HS-5 (cell line): ENCODE results near the gene HS1BP3.

Source experiments
- DNase-seq: peaks from one replicate; pipeline ENCODE4 v3.0.0-alpha.2; 2012; ENCODE audit warnings: low read depth

The HS1BP3 gene

GRCh38 chr2:20674974-20675679 is 24.2 kb upstream of the HS1BP3 start:
- DNase-seq: peak; percentile 61

- no peak for DNase-seq
These were observed 23.5 kb upstream of the HS1BP3 start for GRCh38 chr2:20674309-20674965.

GRCh38 chr2:20673686-20674308 is 22.9 kb upstream of the HS1BP3 start:
- no peak for DNase-seq

- no peak for DNase-seq
These were observed 21.5 kb upstream of the HS1BP3 start for GRCh38 chr2:20672201-20672951.

GRCh38 chr2:20671736-20672080 is 20.8 kb upstream of the HS1BP3 start:
- no peak for DNase-seq

- no peak for DNase-seq
These were observed 20.3 kb upstream of the HS1BP3 start for GRCh38 chr2:20671036-20671735.

GRCh38 chr2:20670315-20671035 is 19.6 kb upstream of the HS1BP3 start:
- no peak for DNase-seq

GRCh38 chr2:20669562-20670314 is 18.8 kb upstream of the HS1BP3 start:
- no peak for DNase-seq

- no peak for DNase-seq
These were observed 18.1 kb upstream of the HS1BP3 start for GRCh38 chr2:20668871-20669475.

- no peak for DNase-seq
These were observed 17.6 kb upstream of the HS1BP3 start for GRCh38 chr2:20668451-20668850.

- no peak for DNase-seq
These were observed 16.9 kb upstream of the HS1BP3 start for GRCh38 chr2:20667531-20668401.

- DNase-seq: no peak
These were observed 16.2 kb upstream of the HS1BP3 start for GRCh38 chr2:20667151-20667530.

GRCh38 chr2:20666304-20667150 is 15.6 kb upstream of the HS1BP3 start, which contains the start of gene GDF7:
Gene GDF7 (plus strand): TSS chr2:20667144. CDS start chr2:20667240, 96 bp downstream.
- DNase-seq: no peak

- DNase-seq: no peak
These were observed 15.1 kb upstream of the HS1BP3 start for GRCh38 chr2:20666005-20666303.

GRCh38 chr2:20665243-20666004 is 14.5 kb upstream of the HS1BP3 start:
- DNase-seq: no peak

GRCh38 chr2:20664431-20665242 is 13.7 kb upstream of the HS1BP3 start:
- no peak for DNase-seq

- no peak for DNase-seq
These were observed 13.1 kb upstream of the HS1BP3 start for GRCh38 chr2:20664071-20664390.
